Esophagus muscularis mucosa (tissue), 3 donors: ENCODE results near the gene MAPK12.

ENCODE experiments used
- CTCF ChIP-seq, 3 experiments: fragments of 200-600 bp in 2 of 3; fragments of 450-650 bp in 1 of 3; sonication (generic) in 2 of 3; IDR thresholded peaks; one replicate each; pipeline ENCODE4 v1.5.1; 2017 to 2019; ENCODE audit warnings: antibody characterized with exemption in 3 of 3, mild to moderate bottlenecking in 2 of 3, moderate library complexity in 1 of 3
- POLR2A ChIP-seq: fragments of 450-650 bp; IDR thresholded peaks from one replicate; pipeline ENCODE4 v1.6.1; 2017; ENCODE audit warnings: antibody characterized with exemption, moderate library complexity, mild to moderate bottlenecking, low read depth

GRCh38 chr22:50206599-50206998, 54.9 kb downstream of the MAPK12 start:
- TF ChIP-seq CTCF (IDR thresholded peaks at IDR 0.05), result peak in 2 of 3 experiments; percentile 11 to 49
- TF ChIP-seq POLR2A, result no peak
